HL-60 (cell line): ENCODE results near the gene PDSS2.
"Not testable (repeated sequence)": the region's sequence is repeated elsewhere in the genome, so short reads cannot be mapped to it uniquely, and the experiment has no call there.

Source experiments
- DNase-seq, 2 experiments: peaks; one replicate each; pipeline ENCODE4 v3.0.0-alpha.2; 2010 to 2020; ENCODE audit warnings: low read depth in 1 of 2, low spot score in 1 of 2
- H3K27ac ChIP-seq: fragments of 250-450 bp; sonication (Bioruptor Pico); replicated peaks from 2 replicates; pipeline ENCODE4 v1.5.1; 2020; ENCODE audit warnings: mild to moderate bottlenecking, moderate library complexity
- H3K27me3 ChIP-seq: fragments of 250-450 bp; sonication (Bioruptor Pico); 2 replicates; pipeline ENCODE4 v1.5.1; 2021; ENCODE audit warnings: mild to moderate bottlenecking, moderate library complexity; ENCODE audit not compliant: insufficient read depth, poor library complexity, severe bottlenecking
- H3K4me3 ChIP-seq: replicated peaks from 2 replicates; pipeline ENCODE4 v1.5.1; 2011; ENCODE audit warnings: mild to moderate bottlenecking, control low read depth, low read length; ENCODE audit not compliant: insufficient read depth
- GABPA ChIP-seq: IDR thresholded peaks from 2 replicates; pipeline ENCODE4 v1.6.1; 2012; ENCODE audit warnings: low read depth
- POLR2AphosphoS5 ChIP-seq: IDR thresholded peaks from 2 replicates; pipeline ENCODE4 v1.6.1; 2012; ENCODE audit warnings: low read depth
- SPI1 ChIP-seq: IDR thresholded peaks from 2 replicates; pipeline ENCODE4 v1.6.1; 2012; ENCODE audit warnings: low read depth, mild to moderate bottlenecking, borderline replicate concordance
- TF ChIP-seq, protein P1 (sequence below): IDR thresholded peaks from one replicate; pipeline ENCODE4 v1.5.1; 2011; ENCODE audit warnings: low read length, control low read depth, inconsistent platforms; ENCODE audit not compliant: insufficient read depth
- TF ChIP-seq, protein P2 (sequence below): IDR thresholded peaks from 2 replicates; pipeline ENCODE4 v1.6.1; 2012; ENCODE audit warnings: low read depth; ENCODE audit not compliant: insufficient replicate concordance

The PDSS2 gene

DNA sequence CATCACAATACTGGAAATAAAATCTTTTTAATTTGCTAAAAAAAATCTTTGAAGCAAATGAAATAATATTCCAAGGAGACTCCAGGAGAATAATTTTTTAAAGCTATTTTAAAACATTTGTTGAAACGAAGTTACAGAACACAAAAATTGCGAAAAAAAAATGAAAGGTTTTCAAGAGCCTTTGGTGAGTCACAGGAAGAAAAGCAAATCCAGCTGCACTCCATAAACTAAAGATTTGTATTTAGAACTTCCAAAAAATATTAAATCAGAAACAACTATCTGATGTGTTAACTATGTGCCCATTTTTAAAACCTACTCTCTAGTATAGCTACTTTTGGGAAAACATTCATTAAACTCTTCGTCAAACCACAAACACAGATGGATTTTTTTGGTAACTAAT is 23.6 kb downstream of the PDSS2 start:
- Histone ChIP-seq H3K4me3 (no peak overlapping the region), H3K27ac (no peak overlapping the region), H3K27me3 (no peaks in the 10 kb centered on the region)
- no peak for DNase-seq
- TF ChIP-seq POLR2AphosphoS5 (no peak), GABPA (no peak), SPI1 (no peak)
- TF ChIP-seq, protein P1, sequence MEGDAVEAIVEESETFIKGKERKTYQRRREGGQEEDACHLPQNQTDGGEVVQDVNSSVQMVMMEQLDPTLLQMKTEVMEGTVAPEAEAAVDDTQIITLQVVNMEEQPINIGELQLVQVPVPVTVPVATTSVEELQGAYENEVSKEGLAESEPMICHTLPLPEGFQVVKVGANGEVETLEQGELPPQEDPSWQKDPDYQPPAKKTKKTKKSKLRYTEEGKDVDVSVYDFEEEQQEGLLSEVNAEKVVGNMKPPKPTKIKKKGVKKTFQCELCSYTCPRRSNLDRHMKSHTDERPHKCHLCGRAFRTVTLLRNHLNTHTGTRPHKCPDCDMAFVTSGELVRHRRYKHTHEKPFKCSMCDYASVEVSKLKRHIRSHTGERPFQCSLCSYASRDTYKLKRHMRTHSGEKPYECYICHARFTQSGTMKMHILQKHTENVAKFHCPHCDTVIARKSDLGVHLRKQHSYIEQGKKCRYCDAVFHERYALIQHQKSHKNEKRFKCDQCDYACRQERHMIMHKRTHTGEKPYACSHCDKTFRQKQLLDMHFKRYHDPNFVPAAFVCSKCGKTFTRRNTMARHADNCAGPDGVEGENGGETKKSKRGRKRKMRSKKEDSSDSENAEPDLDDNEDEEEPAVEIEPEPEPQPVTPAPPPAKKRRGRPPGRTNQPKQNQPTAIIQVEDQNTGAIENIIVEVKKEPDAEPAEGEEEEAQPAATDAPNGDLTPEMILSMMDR: no peak
- TF ChIP-seq, protein P2, sequence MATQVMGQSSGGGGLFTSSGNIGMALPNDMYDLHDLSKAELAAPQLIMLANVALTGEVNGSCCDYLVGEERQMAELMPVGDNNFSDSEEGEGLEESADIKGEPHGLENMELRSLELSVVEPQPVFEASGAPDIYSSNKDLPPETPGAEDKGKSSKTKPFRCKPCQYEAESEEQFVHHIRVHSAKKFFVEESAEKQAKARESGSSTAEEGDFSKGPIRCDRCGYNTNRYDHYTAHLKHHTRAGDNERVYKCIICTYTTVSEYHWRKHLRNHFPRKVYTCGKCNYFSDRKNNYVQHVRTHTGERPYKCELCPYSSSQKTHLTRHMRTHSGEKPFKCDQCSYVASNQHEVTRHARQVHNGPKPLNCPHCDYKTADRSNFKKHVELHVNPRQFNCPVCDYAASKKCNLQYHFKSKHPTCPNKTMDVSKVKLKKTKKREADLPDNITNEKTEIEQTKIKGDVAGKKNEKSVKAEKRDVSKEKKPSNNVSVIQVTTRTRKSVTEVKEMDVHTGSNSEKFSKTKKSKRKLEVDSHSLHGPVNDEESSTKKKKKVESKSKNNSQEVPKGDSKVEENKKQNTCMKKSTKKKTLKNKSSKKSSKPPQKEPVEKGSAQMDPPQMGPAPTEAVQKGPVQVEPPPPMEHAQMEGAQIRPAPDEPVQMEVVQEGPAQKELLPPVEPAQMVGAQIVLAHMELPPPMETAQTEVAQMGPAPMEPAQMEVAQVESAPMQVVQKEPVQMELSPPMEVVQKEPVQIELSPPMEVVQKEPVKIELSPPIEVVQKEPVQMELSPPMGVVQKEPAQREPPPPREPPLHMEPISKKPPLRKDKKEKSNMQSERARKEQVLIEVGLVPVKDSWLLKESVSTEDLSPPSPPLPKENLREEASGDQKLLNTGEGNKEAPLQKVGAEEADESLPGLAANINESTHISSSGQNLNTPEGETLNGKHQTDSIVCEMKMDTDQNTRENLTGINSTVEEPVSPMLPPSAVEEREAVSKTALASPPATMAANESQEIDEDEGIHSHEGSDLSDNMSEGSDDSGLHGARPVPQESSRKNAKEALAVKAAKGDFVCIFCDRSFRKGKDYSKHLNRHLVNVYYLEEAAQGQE: no peak

- no peaks in the 10 kb centered on the region for H3K27me3 ChIP-seq
- no peak overlapping the region for H3K4me3 ChIP-seq
- no peak for TF ChIP-seq SPI1
- TF ChIP-seq, protein P1: no peak
- no peak for TF ChIP-seq POLR2AphosphoS5
- TF ChIP-seq GABPA: no peak
- TF ChIP-seq, protein P2: no peak
- no peak for DNase-seq
- H3K27ac ChIP-seq: no peak overlapping the region
Observed at GRCh38 chr6:107434812-107435211, 24.6 kb downstream of the PDSS2 start.

DNA sequence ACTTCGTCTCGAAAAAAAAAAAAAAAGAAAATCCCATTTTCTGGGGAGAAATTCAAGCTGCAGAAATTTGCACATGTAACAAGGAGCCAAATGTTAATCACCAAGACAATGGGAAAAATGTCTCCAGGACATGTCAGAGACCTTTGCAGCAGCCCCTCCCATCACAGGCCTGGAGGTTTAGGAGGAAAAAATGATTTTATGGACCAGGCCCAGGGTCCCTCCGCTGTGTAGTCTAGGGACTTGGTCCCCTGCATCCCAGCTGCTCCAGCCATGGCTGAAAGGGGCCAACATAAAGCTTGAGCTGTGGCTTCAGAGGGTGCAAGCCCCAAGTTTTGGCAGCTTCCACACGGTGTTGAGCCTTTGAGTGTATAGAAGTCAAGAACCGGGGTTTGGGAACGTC is 33.4 kb downstream of the PDSS2 start:
- not testable (repeated sequence) for H3K27me3 ChIP-seq, H3K27ac ChIP-seq, DNase-seq, H3K4me3 ChIP-seq

- Histone ChIP-seq H3K4me3 (no peak overlapping the region), H3K27me3 (no peaks in the 10 kb centered on the region), H3K27ac (no peak overlapping the region)
- no peak for DNase-seq
- TF ChIP-seq, protein P1: no peak
- TF ChIP-seq SPI1 (no peak), GABPA (no peak), POLR2AphosphoS5 (no peak)
- TF ChIP-seq, protein P2: no peak
Observed at GRCh38 chr6:107423474-107423990, 35.8 kb downstream of the PDSS2 start.
